CD1c-positive myeloid dendritic cell (primary cell): ENCODE measurements around the gene PKMYT1.

Source experiments
- DNase-seq: peaks from one replicate; pipeline ENCODE4 v3.0.0-alpha.2; 2016; ENCODE audit errors: extremely low spot score

PKMYT1 gene

DNA sequence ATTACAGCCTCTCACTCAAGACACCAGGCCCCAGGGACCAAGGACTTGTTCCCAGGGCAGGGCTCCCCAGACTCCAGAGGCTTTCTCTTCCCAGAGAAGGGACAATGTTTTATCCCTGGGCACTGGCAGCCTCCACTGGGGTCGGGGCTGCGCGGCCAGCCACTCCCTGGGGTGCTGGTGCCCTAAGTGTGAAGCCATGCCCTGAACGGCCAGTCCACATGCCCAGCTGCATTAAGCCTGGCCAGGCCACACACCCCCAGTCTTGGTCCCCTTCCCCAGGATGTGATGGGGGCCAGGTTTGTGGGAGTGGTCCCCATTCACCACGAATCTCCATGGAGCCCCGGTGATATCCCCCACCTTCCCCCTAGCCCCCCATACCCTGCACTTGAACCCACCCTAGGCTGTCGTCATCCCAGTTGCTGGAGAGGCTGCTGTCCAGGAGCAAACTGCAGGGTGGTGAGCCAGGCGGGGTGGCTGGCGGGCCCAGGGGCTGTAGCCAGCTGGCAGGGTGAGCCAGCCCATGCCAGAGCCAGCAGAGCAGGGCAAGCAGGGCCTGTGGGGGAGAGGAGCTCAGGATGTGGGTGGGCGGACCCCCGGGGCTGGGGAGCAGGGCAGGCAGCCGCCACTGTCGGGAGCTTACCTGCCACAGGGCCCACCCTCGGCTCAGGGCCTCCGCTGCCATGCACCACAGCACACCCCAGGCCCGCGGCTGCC lies 6.5 kb downstream of the PKMYT1 start:
- no peak for DNase-seq

DNA sequence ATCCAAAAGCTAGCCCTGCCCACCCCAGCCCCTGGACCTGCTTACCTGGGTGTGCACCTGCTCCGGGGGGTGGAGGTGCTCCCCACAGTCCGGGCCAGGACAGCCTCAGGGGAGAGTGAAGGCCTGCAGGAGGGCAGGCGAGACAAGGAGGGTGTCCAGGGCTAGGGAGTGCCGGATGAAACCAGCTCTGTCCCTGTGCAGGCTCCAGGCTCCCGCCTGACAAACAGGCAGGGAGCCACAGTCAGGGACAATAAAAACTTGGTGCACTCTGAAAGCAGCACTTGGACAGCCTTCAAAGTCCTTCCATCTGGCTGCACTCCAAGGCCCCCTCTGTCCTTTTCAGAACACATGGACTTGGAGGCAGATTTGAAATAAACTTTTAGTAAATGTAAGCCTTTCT lies 7.2 kb downstream of the PKMYT1 start:
- no peak for DNase-seq

DNA sequence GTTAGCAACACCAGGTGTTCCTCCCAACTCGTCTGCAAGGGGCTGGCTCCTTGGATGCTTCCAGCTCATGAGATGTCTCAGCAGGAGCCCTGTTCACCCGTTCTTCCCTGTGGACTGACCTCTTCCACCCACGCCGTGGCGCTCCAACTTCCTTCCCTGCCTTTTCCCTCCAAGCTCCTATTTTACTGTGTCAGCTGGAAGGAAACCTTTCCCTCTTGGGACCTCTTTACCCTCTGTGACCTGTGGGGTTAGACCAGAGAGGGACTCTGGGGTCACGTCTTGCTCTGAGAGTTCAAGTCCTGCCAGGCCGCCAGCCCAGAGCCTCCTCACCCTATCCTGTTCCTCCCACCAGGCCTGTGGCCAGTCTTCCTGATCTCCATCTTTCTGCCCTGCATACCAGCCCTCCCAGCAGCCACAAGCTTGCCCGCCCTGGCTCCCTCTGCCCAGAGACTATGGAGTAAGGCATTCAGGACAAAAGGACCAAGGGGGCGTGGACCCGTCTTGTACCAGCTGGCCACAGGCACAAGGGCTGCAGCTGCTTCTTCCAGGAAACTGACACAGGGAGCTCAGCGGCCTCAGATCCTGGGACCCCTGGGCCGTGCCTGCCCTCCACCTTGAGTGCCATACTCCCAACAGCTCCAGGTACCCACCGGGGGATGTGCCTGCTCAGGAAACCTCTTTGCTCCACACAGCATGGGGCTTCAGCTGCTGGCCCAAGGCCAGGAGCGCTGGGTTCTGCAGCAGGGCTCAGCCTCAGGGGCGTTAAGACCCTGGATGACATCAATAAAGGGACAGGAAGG lies 8.1 kb downstream of the PKMYT1 start:
- no peak for DNase-seq

DNA sequence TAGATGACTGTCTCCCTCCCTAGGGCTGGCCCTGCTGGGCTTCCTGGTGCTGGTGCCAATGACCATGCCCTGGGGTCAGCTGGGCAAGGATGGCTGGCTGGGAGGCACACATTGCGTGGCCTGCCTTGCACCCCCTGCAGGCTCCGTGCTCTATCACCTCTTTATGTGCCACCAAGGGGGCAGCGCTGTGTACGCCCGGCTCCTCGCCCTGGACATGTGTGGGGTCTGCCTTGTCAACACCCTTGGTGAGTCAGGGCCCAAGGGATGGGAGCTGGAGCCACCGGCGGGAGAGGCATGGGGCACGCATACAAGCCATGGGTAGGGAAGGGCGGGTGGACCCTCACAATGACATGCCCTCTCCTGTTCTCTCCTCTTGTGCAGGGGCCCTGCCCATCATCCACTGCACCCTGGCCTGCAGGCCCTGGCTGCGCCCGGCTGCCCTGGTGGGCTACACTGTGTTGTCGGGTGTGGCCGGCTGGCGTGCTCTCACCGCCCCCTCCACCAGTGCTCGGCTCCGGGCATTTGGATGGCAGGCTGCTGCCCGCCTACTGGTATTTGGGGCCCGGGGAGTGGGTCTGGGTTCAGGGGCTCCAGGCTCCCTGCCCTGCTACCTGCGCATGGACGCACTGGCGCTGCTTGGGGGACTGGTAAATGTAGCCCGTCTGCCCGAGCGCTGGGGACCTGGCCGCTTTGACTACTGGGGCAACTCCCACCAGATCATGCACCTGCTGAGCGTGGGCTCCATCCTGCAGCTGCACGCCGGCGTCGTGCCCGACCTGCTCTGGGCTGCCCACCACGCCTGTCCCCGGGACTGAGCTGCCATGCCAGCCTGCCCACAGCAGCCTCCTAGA lies 8.9 kb downstream of the PKMYT1 start:
- DNase-seq, result no peak

DNA sequence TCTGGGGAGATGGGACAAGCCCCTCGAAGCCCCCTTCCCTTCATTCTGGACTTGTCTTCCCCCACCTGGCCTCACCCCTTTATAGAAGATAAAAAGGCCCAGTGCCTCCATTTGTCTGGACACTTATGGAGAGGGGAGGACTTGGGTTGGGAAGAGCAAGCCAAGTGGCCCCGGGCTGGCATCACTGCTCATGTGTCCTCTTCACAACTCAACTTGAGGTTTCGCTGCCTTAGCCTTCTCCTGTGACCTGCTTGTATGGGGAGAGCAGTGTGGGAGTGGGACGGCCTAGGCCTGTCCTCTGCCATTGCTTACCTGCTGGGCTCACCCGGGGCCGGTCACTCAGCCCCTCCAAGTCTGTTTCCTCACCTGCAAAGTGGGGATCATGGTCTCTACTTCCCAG lies 9.7 kb downstream of the PKMYT1 start:
- DNase-seq, result no peak

DNA sequence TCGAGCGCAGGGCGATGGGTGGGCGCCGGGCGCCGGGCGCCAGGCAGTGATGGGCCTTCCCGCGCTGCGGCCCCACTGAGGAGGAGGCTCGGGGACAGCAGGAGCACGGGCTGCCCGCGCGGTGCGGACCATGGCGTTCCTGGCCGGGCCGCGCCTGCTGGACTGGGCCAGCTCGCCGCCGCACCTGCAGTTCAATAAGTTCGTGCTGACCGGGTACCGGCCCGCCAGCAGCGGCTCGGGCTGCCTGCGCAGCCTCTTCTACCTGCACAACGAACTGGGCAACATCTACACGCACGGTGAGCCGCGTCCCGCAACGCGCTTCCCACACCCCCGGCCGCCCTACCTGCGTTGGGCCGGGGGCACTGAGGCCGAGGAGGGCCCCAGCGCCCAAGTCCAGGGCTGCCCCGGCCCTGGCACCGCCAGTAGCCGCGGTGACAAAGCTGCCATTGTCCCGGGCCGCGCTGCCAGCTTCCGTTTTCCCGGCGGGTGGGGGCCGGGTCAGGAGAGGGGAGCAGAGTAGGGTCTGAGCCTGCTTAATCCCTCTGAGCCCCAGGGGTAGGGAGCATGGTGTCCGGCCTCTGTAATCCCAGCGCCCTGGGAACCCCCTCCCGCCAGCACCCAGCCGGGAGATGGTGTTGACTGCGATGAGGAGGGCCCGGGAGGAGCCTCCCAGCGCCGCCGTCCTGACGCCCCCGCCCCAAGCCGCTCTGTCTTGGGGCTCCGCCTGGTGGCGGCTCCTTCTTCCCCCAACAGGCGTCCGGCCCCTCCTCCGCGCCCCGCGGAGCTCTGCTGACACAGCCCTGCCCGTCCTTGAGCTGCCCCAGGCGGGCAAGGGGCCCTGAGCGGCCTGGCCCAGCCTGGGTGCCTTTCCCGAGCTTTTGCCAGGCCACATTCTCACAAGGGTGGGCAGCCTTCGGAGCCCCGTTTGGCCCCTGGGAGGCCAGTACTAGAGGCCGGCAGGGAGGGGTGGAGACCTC lies 10.4 kb downstream of the PKMYT1 start:
- peak; percentile 91 for DNase-seq

DNA sequence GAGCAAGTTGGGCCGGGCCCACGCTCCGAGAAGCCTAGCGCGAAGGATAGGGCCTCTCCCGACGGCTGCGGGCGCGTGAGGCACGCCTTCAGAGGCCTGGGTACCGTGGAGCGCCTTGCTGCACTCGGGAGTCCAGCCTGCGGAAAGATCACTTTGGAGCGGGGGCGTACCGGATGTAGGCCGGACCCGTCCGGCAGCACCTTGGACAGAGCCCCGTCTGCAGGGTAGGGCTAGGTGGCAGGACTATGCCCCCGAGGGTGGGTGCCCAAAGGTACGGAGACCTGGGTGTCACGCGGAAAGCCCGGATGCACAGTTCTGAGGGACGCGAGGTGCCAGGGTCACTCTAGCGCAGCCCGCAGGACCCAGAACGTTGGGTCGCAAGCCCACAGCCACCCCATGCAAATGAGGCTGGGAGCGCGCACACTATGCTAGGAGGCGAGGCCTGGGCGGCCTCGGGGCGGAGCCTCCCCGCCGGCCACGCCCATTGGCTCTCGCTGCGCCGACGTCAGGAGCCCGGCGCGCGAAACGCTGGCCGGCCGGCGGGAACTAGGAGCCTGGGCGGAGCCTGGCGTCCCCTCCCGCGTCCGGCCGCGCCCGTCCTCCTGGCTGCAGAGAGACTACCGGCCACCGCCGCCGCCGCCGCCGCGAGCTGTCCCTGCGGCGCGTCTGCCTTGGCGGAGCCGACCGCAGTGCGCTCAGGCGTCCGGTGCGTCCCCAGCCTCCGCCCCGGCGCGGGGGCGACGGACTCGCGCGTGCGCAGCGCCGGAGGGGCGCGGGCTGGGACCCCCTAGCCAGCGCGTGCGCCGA lies 11.3 kb downstream of the PKMYT1 start, which contains the start of gene PAQR4:
TSS of gene PAQR4 (plus strand) at position 611 of the 807 bp plus-strand sequence. CDS start 327 bp downstream, outside the sequence.
- peak; percentile 97 for DNase-seq

DNA sequence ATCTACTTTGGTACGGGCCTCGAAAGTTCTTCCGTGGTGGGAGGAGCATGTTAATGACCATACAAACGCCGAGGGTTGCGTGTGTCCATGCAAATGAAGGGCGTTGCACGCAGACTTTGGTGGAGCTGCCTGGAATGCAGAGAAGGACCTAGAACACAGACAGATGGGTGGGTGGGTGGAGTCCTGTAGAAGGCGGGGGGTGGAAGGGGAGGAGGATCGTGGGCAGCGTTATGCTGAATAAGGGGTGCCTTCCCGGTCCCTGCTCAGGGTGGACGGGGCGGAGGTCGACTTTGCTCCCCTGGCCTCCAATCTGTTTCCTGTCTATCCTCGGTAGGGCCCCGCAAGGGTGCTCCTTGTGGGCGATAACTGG lies 11.9 kb downstream of the PKMYT1 start:
- peak; percentile 45 for DNase-seq

DNA sequence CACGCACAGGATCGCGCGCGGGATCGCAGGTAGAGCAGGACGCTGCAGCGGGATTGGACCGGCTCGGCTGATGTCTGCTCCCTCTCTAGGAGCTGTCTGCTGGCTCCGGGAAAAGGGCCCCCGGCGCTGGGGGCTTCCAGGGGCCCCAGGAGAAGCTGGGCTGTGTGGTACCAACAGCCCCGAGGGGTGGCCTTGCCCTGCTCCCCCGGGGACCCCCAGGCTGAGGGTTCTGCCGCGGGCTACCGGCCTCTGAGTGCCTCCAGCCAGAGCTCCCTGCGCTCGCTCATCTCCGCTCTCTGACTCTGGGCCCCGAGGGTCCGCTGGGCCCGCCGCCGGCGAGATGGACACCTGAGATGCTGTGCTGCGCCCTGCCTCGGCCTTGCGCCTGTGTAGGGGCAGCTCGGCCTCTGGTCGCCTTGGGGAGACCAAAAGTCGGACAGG lies 12.5 kb downstream of the PKMYT1 start:
- DNase-seq, result no peak

DNA sequence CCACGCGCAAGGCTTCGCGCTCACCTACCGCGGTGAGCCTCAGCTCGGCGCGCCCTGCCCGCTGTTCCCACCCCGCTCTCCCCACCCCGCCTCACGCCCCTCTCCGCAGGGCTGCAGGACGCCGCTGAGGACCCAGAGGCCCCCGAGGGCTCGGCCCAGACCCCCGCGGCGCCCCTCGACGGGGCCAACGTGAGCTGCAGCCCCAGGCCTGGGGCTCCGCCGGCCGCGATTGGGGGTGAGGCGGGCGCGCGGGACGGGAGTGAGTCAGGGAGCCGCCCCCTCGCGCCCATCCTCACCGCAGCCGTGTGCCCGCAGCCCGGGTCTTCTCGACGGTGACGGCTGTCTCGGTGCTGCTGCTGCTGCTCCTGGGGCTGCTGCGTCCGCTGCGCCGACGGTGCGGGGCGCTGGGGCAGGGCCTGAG lies 13.0 kb downstream of the PKMYT1 start:
- DNase-seq, result no peak

DNA sequence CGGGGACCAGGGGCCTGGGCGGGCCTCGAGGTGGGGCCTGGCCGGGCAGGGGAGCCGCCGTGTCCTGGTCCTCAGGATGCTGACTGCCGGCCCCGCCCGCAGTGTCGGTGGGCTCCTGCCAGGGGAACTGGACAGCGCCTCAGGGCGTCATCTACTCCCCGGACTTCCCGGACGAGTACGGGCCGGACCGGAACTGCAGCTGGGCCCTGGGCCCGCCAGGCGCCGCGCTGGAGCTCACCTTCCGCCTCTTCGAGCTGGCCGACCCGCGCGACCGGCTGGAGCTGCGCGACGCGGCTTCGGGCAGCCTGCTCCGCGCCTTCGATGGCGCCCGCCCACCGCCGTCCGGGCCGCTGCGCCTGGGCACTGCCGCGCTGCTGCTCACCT lies 13.4 kb downstream of the PKMYT1 start:
- DNase-seq, result peak; percentile 55

DNA sequence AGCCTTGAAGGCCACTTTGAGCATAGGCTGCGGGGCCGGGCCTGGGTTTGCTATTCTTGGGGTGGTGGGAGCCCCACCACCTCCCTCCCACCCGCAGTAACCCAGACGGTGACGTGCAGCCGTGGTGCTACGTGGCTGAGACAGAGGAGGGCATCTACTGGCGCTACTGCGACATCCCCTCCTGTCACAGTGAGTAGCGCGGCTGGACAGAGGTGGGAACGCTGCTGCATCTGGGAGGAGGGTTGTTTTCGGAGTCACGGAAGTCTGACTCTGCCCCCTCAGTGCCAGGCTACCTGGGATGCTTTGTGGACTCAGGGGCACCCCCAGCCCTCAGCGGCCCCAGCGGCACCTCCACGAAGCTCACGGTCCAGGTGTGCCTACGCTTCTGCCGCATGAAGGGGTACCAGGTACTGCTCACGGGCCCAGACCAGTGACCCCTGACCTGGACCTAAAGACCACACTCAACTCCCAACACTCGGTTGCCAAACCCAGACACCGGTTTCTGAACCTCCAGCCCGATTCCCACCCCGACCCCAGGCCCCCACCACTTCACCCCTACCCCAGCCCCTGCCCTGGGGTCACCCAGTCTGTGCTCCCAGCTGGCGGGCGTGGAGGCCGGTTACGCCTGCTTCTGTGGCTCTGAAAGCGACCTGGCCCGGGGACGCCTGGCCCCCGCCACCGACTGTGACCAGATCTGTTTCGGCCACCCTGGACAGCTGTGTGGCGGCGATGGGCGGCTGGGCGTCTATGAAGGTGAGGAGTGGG lies 14.0 kb downstream of the PKMYT1 start:
- no peak for DNase-seq

DNA sequence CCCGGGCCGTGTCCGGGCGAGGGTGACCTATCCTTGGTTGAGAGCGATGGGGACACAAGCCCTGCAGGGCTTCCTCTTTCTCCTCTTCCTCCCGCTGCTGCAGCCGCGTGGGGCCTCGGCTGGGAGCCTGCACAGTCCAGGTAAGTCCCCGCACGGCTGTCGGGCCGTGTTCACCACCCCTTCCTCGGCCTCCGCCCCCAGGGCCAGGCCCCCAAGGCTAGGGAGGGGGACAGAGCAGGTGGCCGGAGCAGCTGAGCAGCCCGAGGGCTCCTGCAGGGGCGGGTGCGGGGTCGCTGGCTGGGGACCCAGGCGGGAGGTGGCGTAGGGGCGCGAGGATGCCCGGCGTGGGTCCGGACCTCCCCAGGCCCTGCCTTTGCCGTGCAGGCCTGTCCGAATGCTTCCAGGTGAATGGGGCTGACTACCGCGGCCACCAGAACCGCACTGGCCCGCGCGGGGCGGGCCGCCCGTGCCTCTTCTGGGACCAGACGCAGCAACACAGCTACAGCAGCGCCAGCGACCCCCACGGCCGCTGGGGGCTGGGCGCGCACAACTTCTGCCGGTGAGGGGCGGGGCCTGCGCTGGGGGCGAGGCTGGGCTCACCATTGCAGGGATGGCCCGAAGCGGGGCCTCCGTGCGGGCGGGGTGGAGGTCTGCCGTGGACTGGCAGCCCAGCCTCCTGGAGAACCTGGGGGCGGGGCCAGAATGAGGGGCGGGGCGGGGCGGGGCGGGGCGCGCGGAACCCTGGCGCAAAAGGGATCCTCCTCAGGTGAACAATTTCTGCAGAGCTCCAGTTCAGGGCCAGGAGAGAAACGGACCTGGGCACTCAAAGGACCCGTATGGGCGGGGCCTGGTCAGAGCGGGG lies 15.5 kb downstream of the PKMYT1 start:
- peak; percentile 29 for DNase-seq

DNA sequence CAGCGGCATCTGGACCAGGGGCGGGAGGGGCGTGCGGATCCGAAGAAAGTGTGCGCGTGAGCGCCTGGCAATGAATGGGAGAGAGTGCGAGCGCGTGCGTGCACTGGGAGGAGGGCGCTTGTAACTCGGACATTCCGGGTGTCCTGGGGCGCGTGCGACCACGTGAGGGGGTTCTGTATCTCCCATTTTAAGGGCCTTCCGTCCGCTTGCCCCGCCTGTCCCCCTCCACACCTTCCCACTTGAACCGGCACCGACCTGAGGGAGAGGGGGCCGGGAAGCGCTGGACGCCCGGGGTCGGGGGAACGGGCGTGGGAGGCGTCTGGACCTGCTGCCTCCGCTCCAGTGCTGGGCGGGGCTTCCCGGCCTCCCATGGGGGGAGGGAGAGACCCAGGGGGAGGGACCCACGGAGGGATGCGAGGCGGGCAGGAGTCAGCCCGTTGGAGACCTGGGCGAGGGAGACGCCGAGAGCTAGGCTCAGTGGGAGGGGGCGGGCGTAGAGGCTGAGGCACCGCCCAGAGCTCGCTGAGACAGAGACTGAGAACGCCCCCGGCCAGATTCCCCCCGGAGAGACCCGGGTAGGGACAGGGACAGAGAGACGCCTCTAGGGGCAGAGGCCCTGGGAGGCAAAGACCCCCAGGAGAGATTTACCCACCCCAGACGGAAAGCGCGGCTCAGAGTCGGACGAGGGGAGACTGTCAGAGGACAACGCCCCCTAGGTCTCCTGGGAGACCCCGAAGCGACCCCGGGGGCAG lies 16.3 kb downstream of the PKMYT1 start, which contains the start of gene KREMEN2:
TSS of gene KREMEN2 (plus strand) at position 553 of the 752 bp plus-strand sequence. CDS start 246 bp downstream, outside the sequence.
- peak; percentile 67 for DNase-seq

DNA sequence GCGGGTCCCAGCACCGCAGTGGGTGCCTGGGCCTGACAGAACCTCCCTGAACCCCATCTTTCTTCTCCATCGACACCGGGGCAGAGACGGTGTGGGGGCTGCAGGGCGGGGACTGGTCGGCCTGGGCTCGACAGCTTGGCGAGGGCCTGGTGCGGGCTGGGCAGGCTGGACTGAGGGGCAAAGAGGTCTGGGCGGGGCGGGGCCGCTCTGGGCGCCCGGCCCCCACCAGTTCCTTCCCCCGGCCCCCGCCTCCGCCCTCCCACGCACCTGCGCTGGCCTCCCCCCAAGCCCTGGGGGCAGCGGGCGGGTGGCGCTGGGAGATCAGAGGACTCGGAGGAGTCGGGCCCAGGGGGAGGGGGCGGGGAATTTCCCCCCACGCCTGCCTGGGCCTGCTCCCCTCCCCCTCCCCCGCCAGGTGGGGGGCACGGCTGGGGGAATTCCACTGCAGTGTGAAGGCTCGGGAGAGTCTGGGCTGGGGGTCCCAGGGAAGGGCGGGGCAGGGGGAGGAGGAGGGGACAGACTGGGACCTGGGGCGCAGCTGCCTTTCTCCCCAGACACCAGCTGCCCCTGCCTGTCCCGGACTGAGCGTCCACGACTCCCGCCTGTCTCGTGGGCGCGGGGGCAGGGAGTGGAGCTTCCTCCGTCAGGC lies 17.0 kb downstream of the PKMYT1 start:
- DNase-seq, result no peak

DNA sequence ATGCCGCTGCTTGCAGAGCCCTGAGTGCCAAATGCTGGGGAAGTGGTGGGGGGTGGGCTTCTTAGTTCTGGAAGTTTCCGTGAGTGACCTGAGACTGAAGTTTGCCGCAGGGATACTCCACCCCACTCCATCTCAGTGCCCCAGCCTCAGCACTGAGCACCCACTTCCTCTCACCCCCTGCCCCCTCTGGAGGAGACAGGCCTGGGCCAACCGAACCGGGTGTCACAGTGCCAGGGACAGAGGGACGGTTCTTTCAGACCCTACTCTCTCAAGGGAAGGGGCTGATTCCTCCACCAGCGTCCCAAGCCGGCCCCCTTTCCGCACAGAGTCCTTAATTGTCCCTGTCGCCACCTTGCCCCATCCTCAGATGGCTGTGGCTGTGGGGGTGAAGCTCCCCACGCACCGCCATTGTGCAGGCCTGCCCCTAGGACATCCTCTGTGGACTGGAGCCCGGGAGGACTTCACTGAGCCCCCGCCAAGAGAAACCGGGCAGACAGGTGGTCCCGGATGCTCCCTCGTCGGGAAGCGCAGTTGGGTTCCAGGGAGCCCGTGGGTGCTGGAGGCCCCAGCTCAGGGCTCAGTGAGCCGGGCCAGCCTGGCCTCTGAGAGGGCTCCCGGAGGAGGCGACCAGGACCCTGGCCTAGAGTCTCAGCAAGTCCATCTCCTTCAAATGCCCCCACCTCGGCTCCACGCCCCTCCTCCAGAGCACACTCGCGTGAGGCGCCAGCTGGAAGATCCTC lies 17.7 kb downstream of the PKMYT1 start:
- no peak for DNase-seq
